SHP77 (cell line): ENCODE data around the gene CDH15.

Experiments
- DNase-seq, 2 experiments: peaks; one replicate each; lab custom pipeline; 2025; lab: John Stamatoyannopoulos, UW

The CDH15 gene

GRCh38 chr16:89200124-89200849 is 28.7 kb downstream of the CDH15 start, which contains the start of gene SLC22A31:
SLC22A31 (minus strand) TSS chr16:89200537; CDS start chr16:89200501, 36 bp downstream.
- DNase-seq = peak in 1 of 2 experiments; percentile 44

- no peak for DNase-seq
Measured at GRCh38 chr16:89200850-89201411, 29.4 kb downstream of the CDH15 start.

- DNase-seq = peak in 1 of 2 experiments; percentile 34
Measured at GRCh38 chr16:89201439-89202377, 30.2 kb downstream of the CDH15 start.

- DNase-seq = no peak
Measured at GRCh38 chr16:89202422-89203215, 31.1 kb downstream of the CDH15 start.

- DNase-seq = no peak
Measured at GRCh38 chr16:89207993-89208392, 36.4 kb downstream of the CDH15 start.

GRCh38 chr16:89209522-89210044 is 38.0 kb downstream of the CDH15 start:
- no peak for DNase-seq

GRCh38 chr16:89210165-89210903 is 38.8 kb downstream of the CDH15 start:
- DNase-seq = no peak

- DNase-seq = peak; percentile 63 to 65
Measured at GRCh38 chr16:89210904-89211515, 39.5 kb downstream of the CDH15 start.

- peak; percentile 83 to 85 for DNase-seq
Measured at GRCh38 chr16:89216315-89217137, 45.0 kb downstream of the CDH15 start.

GRCh38 chr16:89217138-89217387 is 45.5 kb downstream of the CDH15 start:
- DNase-seq = no peak

- DNase-seq = peak; percentile 73 to 90
Measured at GRCh38 chr16:89217388-89218191, 46.0 kb downstream of the CDH15 start, which contains the start of gene ZNF778. ZNF778 (plus strand) TSS chr16:89217703; CDS start chr16:89221128, 3,425 bp downstream.

- DNase-seq = no peak
Measured at GRCh38 chr16:89219365-89219764, 47.8 kb downstream of the CDH15 start.

GRCh38 chr16:89221604-89222003 is 50.1 kb downstream of the CDH15 start:
- no peak for DNase-seq

GRCh38 chr16:89222931-89223330 is 51.4 kb downstream of the CDH15 start:
- DNase-seq = no peak

GRCh38 chr16:89224665-89225064 is 53.1 kb downstream of the CDH15 start:
- no peak for DNase-seq

GRCh38 chr16:89230255-89230654 is 58.7 kb downstream of the CDH15 start:
- DNase-seq = peak; percentile 92 to 93

- DNase-seq = no peak
Measured at GRCh38 chr16:89232107-89232506, 60.6 kb downstream of the CDH15 start.

GRCh38 chr16:89233678-89234490 is 62.3 kb downstream of the CDH15 start:
- DNase-seq = no peak
